Measurements from ENCODE around the gene TBCA.
"Not testable (repeated sequence)": the region's sequence is repeated elsewhere in the genome, so short reads cannot be mapped to it uniquely, and the experiment has no call there.

TBCA gene

GRCh38 chr5:77707791-77708190 is 68.3 kb downstream of the TBCA start:
- no peak for DNase-seq

GRCh38 chr5:77699569-77699968 is 76.6 kb downstream of the TBCA start:
- not testable (repeated sequence) for DNase-seq

GRCh38 chr5:77698920-77699319 is 77.2 kb downstream of the TBCA start:
- DNase-seq: no peak

GRCh38 chr5:77697692-77698091 is 78.4 kb downstream of the TBCA start:
- no peak for DNase-seq

- no peak for DNase-seq
Measured at GRCh38 chr5:77696120-77696519, 80.0 kb downstream of the TBCA start.

GRCh38 chr5:77693913-77694312 is 82.2 kb downstream of the TBCA start:
- DNase-seq: no peak

GRCh38 chr5:77683171-77683732 is 92.9 kb downstream of the TBCA start:
- no peak for DNase-seq

- DNase-seq: no peak
Measured at GRCh38 chr5:77670526-77670925, 105.6 kb downstream of the TBCA start.

- no peak for DNase-seq
Measured at GRCh38 chr5:77669677-77670076, 106.5 kb downstream of the TBCA start.

GRCh38 chr5:77663090-77663863 is 112.9 kb downstream of the TBCA start:
- DNase-seq: no peak

GRCh38 chr5:77662635-77663034 is 113.5 kb downstream of the TBCA start:
- DNase-seq: no peak

GRCh38 chr5:77658662-77659061 is 117.5 kb downstream of the TBCA start:
- DNase-seq: no peak

- no peak for DNase-seq
Measured at GRCh38 chr5:77651343-77651742, 124.8 kb downstream of the TBCA start.

- DNase-seq: no peak
Measured at GRCh38 chr5:77650686-77651085, 125.5 kb downstream of the TBCA start.

- no peak for DNase-seq
Measured at GRCh38 chr5:77649776-77650175, 126.4 kb downstream of the TBCA start.

GRCh38 chr5:77645995-77646639 is 130.0 kb downstream of the TBCA start:
- DNase-seq: no peak

GRCh38 chr5:77645158-77645994 is 130.8 kb downstream of the TBCA start:
- DNase-seq: peak; percentile 63

GRCh38 chr5:77644371-77645157 is 131.6 kb downstream of the TBCA start:
- peak; percentile 69 for DNase-seq

GRCh38 chr5:77643654-77644370 is 132.3 kb downstream of the TBCA start:
- DNase-seq: peak; percentile 22

GRCh38 chr5:77642738-77643653 is 133.1 kb downstream of the TBCA start:
- peak; percentile 71 for DNase-seq

All from retina (tissue), 1 donor.